SU-DHL-6 (cell line): Measurements from ENCODE around the gene H2AZ2.

Experiments used
- H2AFZ ChIP-seq: fragments of 200-600 bp; sonication (generic); 2 replicates; pipeline ENCODE4 v1.6.1; 2014; ENCODE audit warnings: low read depth, mild to moderate bottlenecking, moderate library complexity, mixed read lengths, antibody characterized with exemption, low read length; ENCODE audit not compliant: severe bottlenecking
- H3F3A ChIP-seq: fragments of 200-600 bp; shearing (Covaris generic); 2 replicates; pipeline ENCODE4 v1.6.0; 2016; ENCODE audit warnings: antibody characterized with exemption, mild to moderate bottlenecking; ENCODE audit not compliant: insufficient read depth
- H3K27ac ChIP-seq: fragments of 200-600 bp; sonication (generic); 2 replicates; pipeline ENCODE4 v1.5.1; 2016; ENCODE audit warnings: low read depth, mild to moderate bottlenecking, low read length, moderate library complexity, mixed read lengths
- H3K27me3 ChIP-seq: fragments of 200-600 bp; sonication (generic), shearing (Covaris generic); 2 replicates; pipeline ENCODE4 v1.6.0; 2014; ENCODE audit warnings: mild to moderate bottlenecking, low read length
- H3K36me3 ChIP-seq: fragments of 200-600 bp; sonication (generic); 2 replicates; pipeline ENCODE4 v1.6.1; 2014; ENCODE audit warnings: mild to moderate bottlenecking, low read length, mixed read lengths
- H3K4me2 ChIP-seq: fragments of 300-600, 200-600 bp; shearing (Covaris generic), sonication (generic); 2 replicates; pipeline ENCODE4 v1.6.0; 2014; ENCODE audit warnings: low read length, low read depth, mild to moderate bottlenecking; ENCODE audit not compliant: poor library complexity, severe bottlenecking
- H3K4me3 ChIP-seq: fragments of 200-600 bp; sonication (generic); 2 replicates; pipeline ENCODE4 v1.5.1; 2014; ENCODE audit warnings: antibody characterized with exemption, low read length, mild to moderate bottlenecking, mixed read lengths; ENCODE audit not compliant: insufficient read depth, poor library complexity, severe bottlenecking
- H3K79me2 ChIP-seq: fragments of 200-600 bp; sonication (generic); 2 replicates; pipeline ENCODE4 v1.6.1; 2014; ENCODE audit warnings: mild to moderate bottlenecking, low read length, moderate library complexity; ENCODE audit not compliant: insufficient read depth
- H3K9ac ChIP-seq: fragments of 200-600 bp; sonication (generic); 2 replicates; pipeline ENCODE4 v1.7.0; 2014; ENCODE audit warnings: mild to moderate bottlenecking, low read length
- H3K9me2 ChIP-seq: fragments of 200-600 bp; sonication (generic); replicated peaks from 2 replicates; pipeline ENCODE4 v1.6.1; 2014; ENCODE audit warnings: low read length; ENCODE audit not compliant: insufficient read depth
- H3K9me3 ChIP-seq: fragments of 200-600 bp; sonication (generic); 2 replicates; pipeline ENCODE4 v1.6.1; 2014; ENCODE audit warnings: low read length, mixed read lengths; ENCODE audit not compliant: insufficient read depth
- H4K20me1 ChIP-seq: fragments of 200-600 bp; sonication (generic); 2 replicates; pipeline ENCODE4 v1.6.1; 2014; ENCODE audit warnings: low read depth, mild to moderate bottlenecking, antibody characterized with exemption, low read length, moderate library complexity, mixed read lengths
- EZH2phosphoT487 ChIP-seq: fragments of 200-600 bp; sonication (generic), shearing (Covaris generic); conservative IDR thresholded peaks from 2 replicates; pipeline ENCODE4 v1.6.1; 2018; ENCODE audit warnings: mild to moderate bottlenecking, antibody characterized with exemption, low read length, moderate library complexity, mixed read lengths
- TF ChIP-seq, protein P1 (sequence below): fragments of 200-600 bp; sonication (generic); IDR thresholded peaks from one replicate; pipeline ENCODE4 v1.5.1; 2017; ENCODE audit warnings: antibody characterized with exemption, mild to moderate bottlenecking, low read length, moderate library complexity; ENCODE audit not compliant: insufficient read depth, poor library complexity, severe bottlenecking

Gene H2AZ2

DNA sequence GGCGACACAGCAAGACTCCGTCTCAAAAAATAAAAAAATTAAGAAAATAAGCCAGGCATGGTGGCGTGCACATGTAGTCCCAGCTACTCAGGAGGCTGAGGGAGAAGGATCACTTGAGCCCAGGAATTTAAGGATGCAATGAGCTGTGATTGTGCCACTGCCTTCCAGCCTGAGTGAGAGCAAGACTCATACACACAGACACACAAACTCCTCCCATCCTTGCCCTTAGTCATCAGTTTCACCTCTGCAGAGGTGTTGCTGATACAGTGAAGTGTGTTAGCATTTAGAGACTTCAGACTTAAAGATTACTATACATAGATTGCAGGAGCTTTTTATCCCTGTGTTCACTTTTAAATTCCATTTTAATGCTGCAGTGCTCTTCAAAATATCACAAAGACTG, 5.5 kb upstream of the H2AZ2 start:
- Histone ChIP-seq H2AFZ (no peak overlapping the region), H3K27ac (no peak overlapping the region), H3K36me3 (no peaks in the 10 kb centered on the region), H3K9ac (no peak overlapping the region), H3K4me2 (no peak overlapping the region), H3K27me3 (no peaks in the 10 kb centered on the region), H3K9me2 (no peaks in the 10 kb centered on the region), H3F3A (peaks cover 22% of the 10 kb centered on the region; the same call in 1 of the 2 replicates), H3K9me3 (no peaks in the 10 kb centered on the region), H4K20me1 (no peaks in the 10 kb centered on the region), H3K4me3 (no peak overlapping the region), H3K79me2 (peaks cover 4% of the 10 kb centered on the region; the same call in 1 of the 2 replicates)
- TF ChIP-seq, protein P1, sequence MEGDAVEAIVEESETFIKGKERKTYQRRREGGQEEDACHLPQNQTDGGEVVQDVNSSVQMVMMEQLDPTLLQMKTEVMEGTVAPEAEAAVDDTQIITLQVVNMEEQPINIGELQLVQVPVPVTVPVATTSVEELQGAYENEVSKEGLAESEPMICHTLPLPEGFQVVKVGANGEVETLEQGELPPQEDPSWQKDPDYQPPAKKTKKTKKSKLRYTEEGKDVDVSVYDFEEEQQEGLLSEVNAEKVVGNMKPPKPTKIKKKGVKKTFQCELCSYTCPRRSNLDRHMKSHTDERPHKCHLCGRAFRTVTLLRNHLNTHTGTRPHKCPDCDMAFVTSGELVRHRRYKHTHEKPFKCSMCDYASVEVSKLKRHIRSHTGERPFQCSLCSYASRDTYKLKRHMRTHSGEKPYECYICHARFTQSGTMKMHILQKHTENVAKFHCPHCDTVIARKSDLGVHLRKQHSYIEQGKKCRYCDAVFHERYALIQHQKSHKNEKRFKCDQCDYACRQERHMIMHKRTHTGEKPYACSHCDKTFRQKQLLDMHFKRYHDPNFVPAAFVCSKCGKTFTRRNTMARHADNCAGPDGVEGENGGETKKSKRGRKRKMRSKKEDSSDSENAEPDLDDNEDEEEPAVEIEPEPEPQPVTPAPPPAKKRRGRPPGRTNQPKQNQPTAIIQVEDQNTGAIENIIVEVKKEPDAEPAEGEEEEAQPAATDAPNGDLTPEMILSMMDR = no peak
- TF ChIP-seq EZH2phosphoT487 = no peak

DNA sequence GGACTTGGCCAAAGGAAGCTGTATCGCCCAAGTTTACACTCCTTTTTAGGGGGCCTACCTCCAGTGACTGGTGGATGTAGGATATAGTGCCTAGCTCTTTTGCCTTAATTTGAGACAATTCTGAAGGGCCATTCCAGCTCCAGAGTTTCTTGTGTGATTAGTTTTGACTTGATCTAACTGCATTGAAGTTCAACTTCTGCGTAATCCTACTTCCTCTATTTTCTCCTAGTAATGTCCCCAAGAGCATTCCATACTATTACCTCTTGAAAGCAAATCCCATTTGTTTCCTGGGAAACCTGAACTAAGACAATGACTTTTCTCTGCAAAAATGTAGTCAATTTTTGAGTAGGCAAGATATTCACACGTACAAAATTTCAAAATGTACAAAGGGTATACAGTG, 4.7 kb upstream of the H2AZ2 start:
- H3K4me2 ChIP-seq = no peak overlapping the region
- no peak overlapping the region for H2AFZ ChIP-seq
- no peaks in the 10 kb centered on the region for H4K20me1 ChIP-seq
- H3K27ac ChIP-seq = no peak overlapping the region
- H3K9me2 ChIP-seq = no peaks in the 10 kb centered on the region
- no peaks in the 10 kb centered on the region for H3K9me3 ChIP-seq
- peaks cover 4% of the 10 kb centered on the region; the same call in 1 of the 2 replicates for H3K79me2 ChIP-seq
- TF ChIP-seq, protein P1 = no peak
- no peak for TF ChIP-seq EZH2phosphoT487
- H3K36me3 ChIP-seq = no peaks in the 10 kb centered on the region
- H3K9ac ChIP-seq = no peak overlapping the region
- no peak overlapping the region for H3K4me3 ChIP-seq
- H3F3A ChIP-seq = peaks cover 22% of the 10 kb centered on the region
- no peaks in the 10 kb centered on the region for H3K27me3 ChIP-seq

DNA sequence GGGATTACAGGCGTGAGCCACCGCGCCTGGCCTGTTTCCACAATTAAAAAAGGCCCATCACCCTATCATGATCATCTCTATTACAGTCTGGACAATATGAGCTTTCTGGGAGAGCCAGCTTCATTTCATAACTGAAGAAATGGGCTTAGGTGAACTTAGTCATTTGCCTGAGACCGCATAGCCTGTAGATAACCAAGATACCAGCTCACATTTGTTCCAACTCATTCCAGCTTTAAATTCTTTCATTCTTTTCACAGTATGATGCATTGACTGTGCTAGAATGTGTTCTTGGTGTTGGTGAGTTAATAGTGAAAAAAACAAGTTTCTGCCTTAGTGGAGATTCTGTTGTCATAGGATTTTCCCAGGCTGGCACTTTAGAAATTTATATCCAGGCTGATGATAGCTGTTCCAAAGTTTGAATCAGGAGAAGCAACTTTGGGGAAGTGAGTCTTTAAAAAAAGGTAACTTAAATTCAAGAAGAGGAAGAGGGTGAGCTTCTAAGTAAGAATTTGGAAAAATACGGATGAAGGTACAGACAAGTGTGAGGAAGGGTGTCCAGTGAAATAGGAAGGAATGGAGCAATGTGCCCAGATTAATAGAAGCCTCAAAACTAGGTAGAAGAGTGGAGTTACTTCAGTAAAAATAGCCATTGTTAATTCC, 2.1 kb upstream of the H2AZ2 start:
- peak overlapping the region; percentile 13 for H3K4me2 ChIP-seq
- no peaks in the 10 kb centered on the region for H3K9me2 ChIP-seq
- TF ChIP-seq, protein P1 = no peak
- TF ChIP-seq EZH2phosphoT487 = no peak
- H3K4me3 ChIP-seq = no peak overlapping the region
- no peaks in the 10 kb centered on the region for H3K27me3 ChIP-seq
- no peak overlapping the region for H3K27ac ChIP-seq
- H3K79me2 ChIP-seq = peaks cover 29% of the 10 kb centered on the region
- peaks cover 40% of the 10 kb centered on the region for H3F3A ChIP-seq
- H3K36me3 ChIP-seq = no peaks in the 10 kb centered on the region
- H2AFZ ChIP-seq = no peak overlapping the region
- peaks cover 17% of the 10 kb centered on the region for H4K20me1 ChIP-seq
- peak overlapping the region; percentile 93; the same call in 1 of the 2 replicates for H3K9ac ChIP-seq
- H3K9me3 ChIP-seq = no peaks in the 10 kb centered on the region
